ENCODE data around the gene TUBGCP2.

Gene TUBGCP2

GRCh38 chr10:133283931-133284330 is 24.7 kb downstream of the TUBGCP2 start:
- H3K4me3 ChIP-seq (ENCODE audit: low read depth, low read length) = no peak overlapping the region
- DNase-seq (ENCODE audit: low read depth, low spot score) = no peak
- ChIA-PET POLR2A (no interaction called here), CTCF (no interaction called here)
- TF ChIP-seq CTCF (IDR thresholded peaks at IDR 0.05; ENCODE audit: insufficient read depth, low read length, missing control alignments) = no peak

GRCh38 chr10:133282846-133283390 is 25.8 kb downstream of the TUBGCP2 start:
- CTCF ChIA-PET = no interaction called here
- POLR2A ChIA-PET = no interaction called here

GRCh38 chr10:133281628-133282372 is 26.9 kb downstream of the TUBGCP2 start:
- TF ChIP-seq CTCF (IDR thresholded peaks at IDR 0.05; ENCODE audit: insufficient read depth, low read length, missing control alignments) = no peak
- ChIA-PET CTCF (interaction anchor here (1.0 to 1.9 kb wide), 2 partner anchors 12 to 26 kb away, joined by 4 read pairs; no protein-coding TSS in a partner anchor), POLR2A (interaction anchor here (0.6 kb wide), 2 partner anchors 133 to 618 kb away, joined by 3 read pairs; no protein-coding TSS in a partner anchor)
- no peak overlapping the region for H3K4me3 ChIP-seq (ENCODE audit: low read depth, low read length)
- DNase-seq (ENCODE audit: low read depth, low spot score) = no peak

More at GRCh38 chr10:133282846-133283390, 25.8 kb downstream of the TUBGCP2 start:
- no peak for TF ChIP-seq CTCF (IDR thresholded peaks at IDR 0.05; ENCODE audit: insufficient read depth, low read length, missing control alignments)
- no peak overlapping the region for H3K4me3 ChIP-seq (ENCODE audit: low read depth, low read length)
- DNase-seq (ENCODE audit: low read depth, low spot score) = no peak

GRCh38 chr10:133281084-133281483 is 27.6 kb downstream of the TUBGCP2 start:
- H3K4me3 ChIP-seq (ENCODE audit: low read depth, low read length) = no peak overlapping the region
- POLR2A ChIA-PET = interaction anchor here (0.6 kb wide), 1 partner anchor 617 kb away, joined by 3 read pairs; no protein-coding TSS in a partner anchor
- no peak for DNase-seq (ENCODE audit: low read depth, low spot score)
- no peak for TF ChIP-seq CTCF (IDR thresholded peaks at IDR 0.05; ENCODE audit: insufficient read depth, low read length, missing control alignments)
- CTCF ChIA-PET = interaction anchor here (1.0 to 1.9 kb wide), 2 partner anchors 12 to 27 kb away, joined by 4 read pairs; no protein-coding TSS in a partner anchor

GRCh38 chr10:133280391-133281059 is 28.1 kb downstream of the TUBGCP2 start:
- no peak for TF ChIP-seq CTCF (IDR thresholded peaks at IDR 0.05; ENCODE audit: insufficient read depth, low read length, missing control alignments)
- POLR2A ChIA-PET = no interaction called here
- CTCF ChIA-PET = interaction anchor here (1.9 kb wide), 1 partner anchor 13 kb away, joined by 4 read pairs; no protein-coding TSS in a partner anchor
- H3K4me3 ChIP-seq (ENCODE audit: low read depth, low read length) = no peak overlapping the region
- DNase-seq (ENCODE audit: low read depth, low spot score) = no peak

All from AG04449 (cell line).